DMS53 (cell line): ENCODE measurements around the gene NR2C2.

Experiments used
- DNase-seq: peaks from one replicate; lab custom pipeline; 2025; lab: John Stamatoyannopoulos, UW

NR2C2 gene

DNA sequence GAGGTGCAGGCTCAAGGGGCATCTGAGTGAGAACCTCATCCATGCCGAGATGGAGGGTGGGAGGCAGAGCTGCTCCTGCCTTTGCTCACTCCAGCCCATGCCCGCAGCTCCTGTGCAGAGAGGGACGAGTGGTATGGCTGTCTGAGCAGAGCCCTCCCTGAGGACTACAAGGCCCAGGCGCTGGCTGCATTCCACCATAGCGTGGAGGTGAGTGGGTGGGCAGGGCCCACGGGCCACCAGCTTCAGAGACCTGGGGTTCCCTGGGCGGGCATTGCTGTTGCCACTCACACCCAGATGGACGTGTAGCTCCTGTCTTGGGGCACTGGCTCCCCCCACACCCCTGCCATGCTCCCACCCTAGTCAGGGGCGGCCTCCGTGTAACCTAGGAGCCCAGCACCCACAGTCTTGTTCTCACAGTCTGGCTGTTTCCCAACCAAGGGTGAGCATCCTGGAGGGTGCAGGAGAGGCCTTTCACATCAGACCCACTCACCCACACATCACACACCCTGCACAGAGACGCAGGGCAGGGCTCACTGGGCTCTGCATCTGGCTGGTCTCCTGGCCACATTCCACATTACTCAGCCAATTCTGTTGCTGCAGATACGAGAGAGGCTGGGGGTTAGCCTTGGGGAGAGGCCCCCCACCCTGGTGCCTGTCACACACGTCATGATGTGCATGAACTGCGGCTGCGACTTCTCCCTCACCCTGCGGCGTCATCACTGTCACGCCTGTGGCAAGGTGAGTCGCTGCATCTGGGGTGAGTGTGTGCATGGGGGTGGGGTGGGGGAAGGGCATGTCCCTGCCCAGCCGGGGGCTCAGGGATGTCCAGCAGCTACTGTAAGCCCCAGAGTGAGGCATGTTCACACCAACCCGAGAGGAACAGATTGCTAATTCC is 25.3 kb upstream of the NR2C2 start:
- no peak for DNase-seq

- peak; percentile 1 for DNase-seq
Observed at GRCh38 chr3:14922863-14923262, 24.5 kb upstream of the NR2C2 start.

GRCh38 chr3:14923476-14923875 is 23.9 kb upstream of the NR2C2 start:
- DNase-seq = no peak

- DNase-seq = peak; percentile 57
Observed at GRCh38 chr3:14925729-14926591, 21.4 kb upstream of the NR2C2 start.

GRCh38 chr3:14926592-14926991 is 20.8 kb upstream of the NR2C2 start:
- no peak for DNase-seq

DNA sequence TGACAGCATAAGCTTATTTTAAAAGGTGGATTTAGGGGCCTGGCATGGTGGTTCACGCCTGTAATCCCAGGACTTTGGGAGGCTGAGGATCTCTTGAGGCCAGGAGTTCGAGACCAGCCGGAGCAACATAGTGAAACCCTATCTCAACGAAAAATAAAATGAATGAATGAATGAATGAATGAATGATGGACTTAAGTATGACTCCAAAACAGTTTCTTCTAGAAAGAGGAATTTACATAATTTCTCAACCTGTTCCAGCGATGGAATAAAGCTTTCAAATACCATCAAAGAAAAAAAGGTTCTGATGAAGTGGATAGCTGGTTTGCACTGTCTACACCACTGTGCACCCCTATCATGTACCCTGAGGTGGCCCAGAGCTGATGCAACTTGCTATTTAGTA is 20.1 kb upstream of the NR2C2 start:
- no peak for DNase-seq

DNA sequence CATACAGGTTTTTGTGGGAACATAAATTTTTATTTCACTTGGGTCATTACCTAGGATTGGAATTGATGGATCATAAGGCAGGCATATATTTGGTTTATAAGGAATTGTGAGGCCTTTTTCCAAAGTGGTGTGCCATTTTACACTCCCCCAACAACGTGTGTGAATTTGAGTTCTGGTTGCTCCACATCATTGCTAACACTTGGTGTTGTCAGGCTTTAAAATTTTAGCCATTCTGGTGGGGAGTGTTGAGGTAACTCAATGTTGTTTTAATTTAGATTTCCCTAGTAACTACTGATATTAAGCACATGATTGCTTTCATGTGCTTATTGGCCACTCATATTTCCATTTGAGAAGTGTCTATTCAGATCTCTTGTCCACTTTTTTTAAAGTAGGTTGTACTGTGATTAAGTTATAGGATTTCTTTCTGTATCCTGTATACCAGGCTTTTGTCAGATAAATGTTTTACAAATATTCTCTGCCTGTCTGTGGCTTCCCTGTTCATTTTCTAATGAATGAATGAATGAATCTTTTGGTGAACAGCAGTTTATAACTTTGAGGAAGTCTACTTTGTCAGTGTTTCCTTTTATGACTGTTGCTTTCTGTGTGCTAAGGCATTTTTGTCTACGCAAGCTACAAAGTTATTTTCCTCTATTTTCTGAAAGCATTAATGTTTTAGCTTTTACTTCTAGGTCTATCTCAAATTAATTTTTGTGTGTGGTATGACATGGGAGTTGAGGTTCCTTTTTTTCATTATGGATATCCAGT is 17.9 kb upstream of the NR2C2 start:
- DNase-seq = no peak

GRCh38 chr3:14933820-14934425 is 13.5 kb upstream of the NR2C2 start:
- no peak for DNase-seq

GRCh38 chr3:14935592-14936345 is 11.6 kb upstream of the NR2C2 start:
- DNase-seq = no peak

- DNase-seq = no peak
Observed at GRCh38 chr3:14938954-14939353, 8.4 kb upstream of the NR2C2 start.

DNA sequence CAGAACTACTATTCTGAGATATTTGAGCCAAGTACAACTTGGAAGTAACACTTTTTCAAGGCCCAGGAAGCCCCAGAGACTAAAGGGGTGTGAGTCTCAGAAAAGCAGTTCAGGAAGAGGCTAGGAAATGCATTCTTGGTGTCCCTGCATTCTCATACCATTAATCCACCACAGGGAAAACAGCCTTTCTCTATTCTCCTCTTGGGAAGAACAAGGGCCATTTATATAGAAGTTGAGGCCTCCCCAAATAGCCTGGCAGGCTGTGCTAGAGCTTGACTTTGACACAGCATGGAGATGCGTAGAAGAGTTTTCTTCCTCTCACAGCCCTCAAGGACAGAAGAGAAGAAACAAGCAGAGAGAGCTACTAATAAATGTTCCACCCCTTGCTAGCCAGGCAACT is 5.5 kb upstream of the NR2C2 start:
- no peak for DNase-seq

GRCh38 chr3:14943042-14943441 is 4.3 kb upstream of the NR2C2 start:
- DNase-seq = no peak

DNA sequence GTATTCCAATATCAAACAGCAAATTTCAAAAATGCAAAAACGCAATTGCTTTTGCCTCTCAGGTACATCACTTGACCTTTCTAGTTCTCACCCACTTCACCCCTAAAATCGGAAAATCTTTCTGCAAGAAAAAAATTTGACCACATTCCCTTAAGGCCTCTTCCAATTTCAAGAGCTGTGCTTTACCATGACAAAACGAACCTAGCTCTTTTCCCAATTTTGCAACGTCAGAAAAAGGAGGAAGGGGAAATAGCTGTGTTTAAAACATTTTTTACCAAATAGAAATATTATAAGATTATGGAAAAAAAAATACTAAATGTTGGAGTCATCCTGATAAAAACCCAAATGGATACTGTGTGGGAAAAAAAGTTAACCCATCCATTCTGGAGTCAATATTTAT is 1.1 kb upstream of the NR2C2 start:
- no peak for DNase-seq

GRCh38 chr3:14946739-14947099 is 664 bp upstream of the NR2C2 start:
- no peak for DNase-seq

GRCh38 chr3:14947886-14948608 is 664 bp downstream of the NR2C2 start:
- peak; percentile 90 for DNase-seq

GRCh38 chr3:14948609-14949038 is 1.2 kb downstream of the NR2C2 start:
- DNase-seq = no peak

DNA sequence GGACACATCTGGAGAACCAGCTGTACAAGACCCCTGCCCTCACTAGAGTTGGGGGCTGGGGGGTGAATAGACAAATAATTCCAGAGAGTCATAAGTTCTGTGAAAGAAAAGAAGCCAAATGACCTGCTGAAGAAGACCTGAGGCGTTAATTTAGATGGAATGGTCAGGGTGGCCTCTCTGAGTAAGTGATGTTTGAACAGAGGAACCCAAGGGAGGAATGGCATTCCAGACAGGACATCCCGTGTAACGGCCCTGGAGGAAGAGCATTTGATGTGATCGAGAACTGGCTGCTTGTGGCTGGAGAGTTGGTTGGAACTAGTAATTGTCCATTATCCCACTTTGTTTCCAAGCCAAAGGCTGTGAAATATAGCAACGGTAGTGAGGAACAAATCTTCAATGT is 1.7 kb downstream of the NR2C2 start:
- no peak for DNase-seq

- DNase-seq = no peak
Observed at GRCh38 chr3:14950274-14950673, 2.9 kb downstream of the NR2C2 start.

- DNase-seq = no peak
Observed at GRCh38 chr3:14957153-14957552, 9.8 kb downstream of the NR2C2 start.

GRCh38 chr3:14957925-14958324 is 10.5 kb downstream of the NR2C2 start:
- no peak for DNase-seq
